ENCODE data around the gene AKNAD1.

Gene AKNAD1

DNA sequence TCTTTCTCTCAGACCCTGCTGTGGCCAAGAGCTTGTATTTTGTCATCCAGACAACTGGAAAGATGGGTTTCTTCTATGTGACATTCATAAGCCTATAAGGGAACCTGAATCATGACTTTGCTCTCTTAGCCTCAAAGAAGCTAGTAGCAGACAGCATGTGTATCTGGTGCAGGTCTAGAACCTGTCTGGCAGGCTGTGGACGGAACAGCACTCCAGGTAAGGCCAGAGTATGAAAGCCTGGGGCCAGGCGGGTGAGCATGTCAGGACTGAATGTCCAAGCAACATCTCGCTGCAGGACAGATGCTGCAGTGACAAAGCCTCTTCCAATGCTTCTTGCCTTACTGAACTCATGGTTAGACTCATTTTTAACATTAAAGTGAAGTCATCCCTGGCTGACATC lies 32.8 kb downstream of the AKNAD1 start:
- no peak for ATAC-seq
- no peak for TF ChIP-seq RARB (CRISPR knock-in tag; IDR thresholded peaks at IDR 0.05)
- TF ChIP-seq, protein P1, sequence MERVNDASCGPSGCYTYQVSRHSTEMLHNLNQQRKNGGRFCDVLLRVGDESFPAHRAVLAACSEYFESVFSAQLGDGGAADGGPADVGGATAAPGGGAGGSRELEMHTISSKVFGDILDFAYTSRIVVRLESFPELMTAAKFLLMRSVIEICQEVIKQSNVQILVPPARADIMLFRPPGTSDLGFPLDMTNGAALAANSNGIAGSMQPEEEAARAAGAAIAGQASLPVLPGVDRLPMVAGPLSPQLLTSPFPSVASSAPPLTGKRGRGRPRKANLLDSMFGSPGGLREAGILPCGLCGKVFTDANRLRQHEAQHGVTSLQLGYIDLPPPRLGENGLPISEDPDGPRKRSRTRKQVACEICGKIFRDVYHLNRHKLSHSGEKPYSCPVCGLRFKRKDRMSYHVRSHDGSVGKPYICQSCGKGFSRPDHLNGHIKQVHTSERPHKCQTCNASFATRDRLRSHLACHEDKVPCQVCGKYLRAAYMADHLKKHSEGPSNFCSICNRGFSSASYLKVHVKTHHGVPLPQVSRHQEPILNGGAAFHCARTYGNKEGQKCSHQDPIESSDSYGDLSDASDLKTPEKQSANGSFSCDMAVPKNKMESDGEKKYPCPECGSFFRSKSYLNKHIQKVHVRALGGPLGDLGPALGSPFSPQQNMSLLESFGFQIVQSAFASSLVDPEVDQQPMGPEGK (CRISPR knock-in tag; IDR thresholded peaks at IDR 0.05; ENCODE audit: borderline replicate concordance) = no peak
- TF ChIP-seq ZNF70 (CRISPR knock-in tag; IDR thresholded peaks at IDR 0.05) = no peak
- TF ChIP-seq OSR1 (CRISPR knock-in tag; IDR thresholded peaks at IDR 0.05) = no peak
- TF ChIP-seq SNAI2 (CRISPR knock-in tag; IDR thresholded peaks at IDR 0.05) = no peak
- no peak for TF ChIP-seq CSDC2 (CRISPR knock-in tag; IDR thresholded peaks at IDR 0.05)
- TF ChIP-seq, protein P2, sequence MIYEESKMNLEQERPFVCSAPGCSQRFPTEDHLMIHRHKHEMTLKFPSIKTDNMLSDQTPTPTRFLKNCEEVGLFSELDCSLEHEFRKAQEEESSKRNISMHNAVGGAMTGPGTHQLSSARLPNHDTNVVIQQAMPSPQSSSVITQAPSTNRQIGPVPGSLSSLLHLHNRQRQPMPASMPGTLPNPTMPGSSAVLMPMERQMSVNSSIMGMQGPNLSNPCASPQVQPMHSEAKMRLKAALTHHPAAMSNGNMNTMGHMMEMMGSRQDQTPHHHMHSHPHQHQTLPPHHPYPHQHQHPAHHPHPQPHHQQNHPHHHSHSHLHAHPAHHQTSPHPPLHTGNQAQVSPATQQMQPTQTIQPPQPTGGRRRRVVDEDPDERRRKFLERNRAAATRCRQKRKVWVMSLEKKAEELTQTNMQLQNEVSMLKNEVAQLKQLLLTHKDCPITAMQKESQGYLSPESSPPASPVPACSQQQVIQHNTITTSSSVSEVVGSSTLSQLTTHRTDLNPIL (CRISPR knock-in tag; IDR thresholded peaks at IDR 0.05; ENCODE audit: low read depth) = no peak
- TF ChIP-seq ZFP3 (CRISPR knock-in tag; IDR thresholded peaks at IDR 0.05) = no peak
- TF ChIP-seq ARNTL (CRISPR knock-in tag; IDR thresholded peaks at IDR 0.05; ENCODE audit: borderline replicate concordance, low read depth) = no peak
- TF ChIP-seq ESRRG (CRISPR knock-in tag; IDR thresholded peaks at IDR 0.05) = no peak
- no peak for TF ChIP-seq ISL1 (CRISPR knock-in tag; IDR thresholded peaks at IDR 0.05)
- TF ChIP-seq ZNF8 (CRISPR knock-in tag; IDR thresholded peaks at IDR 0.05) = no peak
- no peak for TF ChIP-seq PPARA (CRISPR knock-in tag; IDR thresholded peaks at IDR 0.05; ENCODE audit: borderline replicate concordance)
- TF ChIP-seq BACH2 (CRISPR knock-in tag; IDR thresholded peaks at IDR 0.05; ENCODE audit: borderline replicate concordance) = no peak
- TF ChIP-seq ZNF565 (CRISPR knock-in tag; conservative IDR thresholded peaks at IDR 0.05; ENCODE audit: low read depth) = no peak
- TF ChIP-seq GLIS3 (CRISPR knock-in tag; IDR thresholded peaks at IDR 0.05) = no peak
- TF ChIP-seq, protein P3, sequence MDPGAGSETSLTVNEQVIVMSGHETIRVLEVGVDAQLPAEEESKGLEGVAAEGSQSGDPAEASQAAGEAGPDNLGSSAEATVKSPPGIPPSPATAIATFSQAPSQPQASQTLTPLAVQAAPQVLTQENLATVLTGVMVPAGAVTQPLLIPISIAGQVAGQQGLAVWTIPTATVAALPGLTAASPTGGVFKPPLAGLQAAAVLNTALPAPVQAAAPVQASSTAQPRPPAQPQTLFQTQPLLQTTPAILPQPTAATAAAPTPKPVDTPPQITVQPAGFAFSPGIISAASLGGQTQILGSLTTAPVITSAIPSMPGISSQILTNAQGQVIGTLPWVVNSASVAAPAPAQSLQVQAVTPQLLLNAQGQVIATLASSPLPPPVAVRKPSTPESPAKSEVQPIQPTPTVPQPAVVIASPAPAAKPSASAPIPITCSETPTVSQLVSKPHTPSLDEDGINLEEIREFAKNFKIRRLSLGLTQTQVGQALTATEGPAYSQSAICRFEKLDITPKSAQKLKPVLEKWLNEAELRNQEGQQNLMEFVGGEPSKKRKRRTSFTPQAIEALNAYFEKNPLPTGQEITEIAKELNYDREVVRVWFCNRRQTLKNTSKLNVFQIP (CRISPR knock-in tag; IDR thresholded peaks at IDR 0.05; ENCODE audit: borderline replicate concordance, low read depth) = no peak
- TF ChIP-seq, protein P4, sequence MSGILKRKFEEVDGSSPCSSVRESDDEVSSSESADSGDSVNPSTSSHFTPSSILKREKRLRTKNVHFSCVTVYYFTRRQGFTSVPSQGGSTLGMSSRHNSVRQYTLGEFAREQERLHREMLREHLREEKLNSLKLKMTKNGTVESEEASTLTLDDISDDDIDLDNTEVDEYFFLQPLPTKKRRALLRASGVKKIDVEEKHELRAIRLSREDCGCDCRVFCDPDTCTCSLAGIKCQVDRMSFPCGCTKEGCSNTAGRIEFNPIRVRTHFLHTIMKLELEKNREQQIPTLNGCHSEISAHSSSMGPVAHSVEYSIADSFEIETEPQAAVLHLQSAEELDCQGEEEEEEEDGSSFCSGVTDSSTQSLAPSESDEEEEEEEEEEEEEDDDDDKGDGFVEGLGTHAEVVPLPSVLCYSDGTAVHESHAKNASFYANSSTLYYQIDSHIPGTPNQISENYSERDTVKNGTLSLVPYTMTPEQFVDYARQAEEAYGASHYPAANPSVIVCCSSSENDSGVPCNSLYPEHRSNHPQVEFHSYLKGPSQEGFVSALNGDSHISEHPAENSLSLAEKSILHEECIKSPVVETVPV (CRISPR knock-in tag; IDR thresholded peaks at IDR 0.05) = no peak
- no peak for TF ChIP-seq ZFP30 (CRISPR knock-in tag; IDR thresholded peaks at IDR 0.05)
- TF ChIP-seq ZC3H10 (CRISPR knock-in tag; IDR thresholded peaks at IDR 0.05) = no peak

DNA sequence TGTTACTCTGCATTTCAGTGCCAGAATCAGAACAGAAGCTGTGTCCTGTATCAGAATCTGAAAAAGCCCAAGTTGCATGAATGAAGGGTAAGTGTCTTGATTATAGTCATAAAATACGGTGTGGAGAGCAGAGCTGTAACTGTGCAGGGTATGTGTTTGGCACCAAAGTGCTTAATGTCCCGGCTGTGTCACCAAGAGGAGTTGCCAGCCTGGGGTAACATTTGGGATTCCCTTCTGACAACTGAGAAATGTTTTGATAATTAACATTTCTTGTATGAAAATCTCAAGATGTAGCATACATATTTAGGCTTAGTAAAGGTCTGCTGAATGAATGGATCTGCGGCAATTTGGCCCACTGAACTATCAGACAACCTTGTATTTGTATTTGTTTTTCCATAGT lies 33.3 kb downstream of the AKNAD1 start:
- no peak for ATAC-seq

More for the DNA sequence above, 33.3 kb downstream of the AKNAD1 start:
- TF ChIP-seq, protein P3 (CRISPR knock-in tag; IDR thresholded peaks at IDR 0.05; ENCODE audit: borderline replicate concordance, low read depth) = no peak
- TF ChIP-seq PPARA (CRISPR knock-in tag; IDR thresholded peaks at IDR 0.05; ENCODE audit: borderline replicate concordance) = no peak
- no peak for TF ChIP-seq ISL1 (CRISPR knock-in tag; IDR thresholded peaks at IDR 0.05)
- TF ChIP-seq BACH2 (CRISPR knock-in tag; IDR thresholded peaks at IDR 0.05; ENCODE audit: borderline replicate concordance) = no peak
- TF ChIP-seq, protein P5, sequence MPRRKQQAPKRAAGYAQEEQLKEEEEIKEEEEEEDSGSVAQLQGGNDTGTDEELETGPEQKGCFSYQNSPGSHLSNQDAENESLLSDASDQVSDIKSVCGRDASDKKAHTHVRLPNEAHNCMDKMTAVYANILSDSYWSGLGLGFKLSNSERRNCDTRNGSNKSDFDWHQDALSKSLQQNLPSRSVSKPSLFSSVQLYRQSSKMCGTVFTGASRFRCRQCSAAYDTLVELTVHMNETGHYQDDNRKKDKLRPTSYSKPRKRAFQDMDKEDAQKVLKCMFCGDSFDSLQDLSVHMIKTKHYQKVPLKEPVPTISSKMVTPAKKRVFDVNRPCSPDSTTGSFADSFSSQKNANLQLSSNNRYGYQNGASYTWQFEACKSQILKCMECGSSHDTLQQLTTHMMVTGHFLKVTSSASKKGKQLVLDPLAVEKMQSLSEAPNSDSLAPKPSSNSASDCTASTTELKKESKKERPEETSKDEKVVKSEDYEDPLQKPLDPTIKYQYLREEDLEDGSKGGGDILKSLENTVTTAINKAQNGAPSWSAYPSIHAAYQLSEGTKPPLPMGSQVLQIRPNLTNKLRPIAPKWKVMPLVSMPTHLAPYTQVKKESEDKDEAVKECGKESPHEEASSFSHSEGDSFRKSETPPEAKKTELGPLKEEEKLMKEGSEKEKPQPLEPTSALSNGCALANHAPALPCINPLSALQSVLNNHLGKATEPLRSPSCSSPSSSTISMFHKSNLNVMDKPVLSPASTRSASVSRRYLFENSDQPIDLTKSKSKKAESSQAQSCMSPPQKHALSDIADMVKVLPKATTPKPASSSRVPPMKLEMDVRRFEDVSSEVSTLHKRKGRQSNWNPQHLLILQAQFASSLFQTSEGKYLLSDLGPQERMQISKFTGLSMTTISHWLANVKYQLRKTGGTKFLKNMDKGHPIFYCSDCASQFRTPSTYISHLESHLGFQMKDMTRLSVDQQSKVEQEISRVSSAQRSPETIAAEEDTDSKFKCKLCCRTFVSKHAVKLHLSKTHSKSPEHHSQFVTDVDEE (CRISPR knock-in tag; IDR thresholded peaks at IDR 0.05) = no peak
- TF ChIP-seq, protein P4 (CRISPR knock-in tag; IDR thresholded peaks at IDR 0.05) = no peak
- TF ChIP-seq ZC3H10 (CRISPR knock-in tag; IDR thresholded peaks at IDR 0.05) = no peak
- TF ChIP-seq ESRRG (CRISPR knock-in tag; IDR thresholded peaks at IDR 0.05) = no peak
- TF ChIP-seq CSDC2 (CRISPR knock-in tag; IDR thresholded peaks at IDR 0.05) = no peak
- no peak for TF ChIP-seq GLIS3 (CRISPR knock-in tag; IDR thresholded peaks at IDR 0.05)
- TF ChIP-seq TCF4 (CRISPR knock-in tag; IDR thresholded peaks at IDR 0.05; ENCODE audit: borderline replicate concordance) = no peak
- TF ChIP-seq, protein P1 (CRISPR knock-in tag; IDR thresholded peaks at IDR 0.05; ENCODE audit: borderline replicate concordance) = no peak
- no peak for TF ChIP-seq RARB (CRISPR knock-in tag; IDR thresholded peaks at IDR 0.05)
- no peak for TF ChIP-seq ZNF565 (CRISPR knock-in tag; conservative IDR thresholded peaks at IDR 0.05; ENCODE audit: low read depth)
- no peak for TF ChIP-seq ZFP3 (CRISPR knock-in tag; IDR thresholded peaks at IDR 0.05)
- no peak for TF ChIP-seq TOX (CRISPR knock-in tag; IDR thresholded peaks at IDR 0.05; ENCODE audit: borderline replicate concordance)
- TF ChIP-seq, protein P2 (CRISPR knock-in tag; IDR thresholded peaks at IDR 0.05; ENCODE audit: low read depth) = no peak
